ENCODE results near the gene CHID1. TPM values are rescaled to one million over a fixed set of nuclear protein-coding genes. Genes with fewer than 3 reads are reported as not detected.

The CHID1 gene
- polyA plus RNA-seq, 1 donor from 2014 or later: 51.2 TPM

DNA sequence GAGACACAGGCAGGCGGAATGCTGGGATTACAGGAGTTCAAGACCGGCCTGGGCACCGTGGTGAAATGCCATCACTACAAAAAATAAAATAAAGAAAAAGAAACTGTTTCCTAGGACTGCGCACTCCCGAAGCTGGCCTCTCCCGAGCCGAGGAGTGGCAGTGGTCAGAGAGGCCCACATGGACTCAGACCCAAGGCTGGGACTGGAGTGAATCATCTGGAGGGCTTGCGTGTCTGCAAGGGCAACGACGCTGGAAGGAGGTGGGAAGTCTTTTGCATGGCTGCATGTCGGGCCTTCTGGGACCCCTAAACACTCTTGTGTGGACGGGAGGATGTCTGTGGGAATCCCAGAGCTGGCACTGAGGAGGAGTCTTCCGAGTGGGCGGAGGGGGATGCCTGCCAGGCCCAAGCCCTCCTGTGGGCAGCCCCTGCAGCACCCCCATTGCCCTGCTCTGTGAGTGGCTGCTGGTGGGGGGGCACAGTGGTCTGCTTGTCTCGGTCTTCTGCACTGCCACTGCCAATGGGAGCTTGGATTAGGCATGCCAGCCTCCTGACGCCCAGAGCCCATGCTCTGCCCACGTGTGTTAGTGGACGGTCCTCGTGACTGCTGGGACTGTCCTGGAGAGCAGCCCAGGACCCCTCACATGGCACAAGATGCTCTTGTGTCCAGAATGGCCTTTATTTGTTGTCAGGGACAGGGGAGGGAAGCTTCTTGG is 13.2 kb upstream of the CHID1 start:
- no peak overlapping the region for H2AFZ ChIP-seq (ENCODE audit: low read depth, low read length)
- H4K20me1 ChIP-seq (ENCODE audit: insufficient read depth): no peaks in the 10 kb centered on the region
- no peak overlapping the region for H3K27ac ChIP-seq (ENCODE audit: low read length)
- no peak for TF ChIP-seq EP300 (conservative IDR thresholded peaks at IDR 0.05; ENCODE audit: poor library complexity, severe bottlenecking)
- no peak overlapping the region for H3K4me2 ChIP-seq (ENCODE audit: low read length)
- H3K79me2 ChIP-seq (replicated peaks; ENCODE audit: insufficient read depth, low read length): peaks cover 25% of the 10 kb centered on the region
- no peaks in the 10 kb centered on the region for H3K36me3 ChIP-seq (ENCODE audit: insufficient read depth, low read length)
- H3F3A ChIP-seq (ENCODE audit: insufficient read depth, low read length, poor library complexity, severe bottlenecking): no peaks in the 10 kb centered on the region
- no peaks in the 10 kb centered on the region for H3K9me2 ChIP-seq (ENCODE audit: insufficient read depth, low read length)
- H3K9me3 ChIP-seq (ENCODE audit: low read length): no peaks in the 10 kb centered on the region
- H3K9ac ChIP-seq (ENCODE audit: low read length): no peak overlapping the region
- no peak overlapping the region for H3K4me3 ChIP-seq (ENCODE audit: low read length)
- no peaks in the 10 kb centered on the region for H3K27me3 ChIP-seq (ENCODE audit: insufficient read depth, low read depth, low read length)

DNA sequence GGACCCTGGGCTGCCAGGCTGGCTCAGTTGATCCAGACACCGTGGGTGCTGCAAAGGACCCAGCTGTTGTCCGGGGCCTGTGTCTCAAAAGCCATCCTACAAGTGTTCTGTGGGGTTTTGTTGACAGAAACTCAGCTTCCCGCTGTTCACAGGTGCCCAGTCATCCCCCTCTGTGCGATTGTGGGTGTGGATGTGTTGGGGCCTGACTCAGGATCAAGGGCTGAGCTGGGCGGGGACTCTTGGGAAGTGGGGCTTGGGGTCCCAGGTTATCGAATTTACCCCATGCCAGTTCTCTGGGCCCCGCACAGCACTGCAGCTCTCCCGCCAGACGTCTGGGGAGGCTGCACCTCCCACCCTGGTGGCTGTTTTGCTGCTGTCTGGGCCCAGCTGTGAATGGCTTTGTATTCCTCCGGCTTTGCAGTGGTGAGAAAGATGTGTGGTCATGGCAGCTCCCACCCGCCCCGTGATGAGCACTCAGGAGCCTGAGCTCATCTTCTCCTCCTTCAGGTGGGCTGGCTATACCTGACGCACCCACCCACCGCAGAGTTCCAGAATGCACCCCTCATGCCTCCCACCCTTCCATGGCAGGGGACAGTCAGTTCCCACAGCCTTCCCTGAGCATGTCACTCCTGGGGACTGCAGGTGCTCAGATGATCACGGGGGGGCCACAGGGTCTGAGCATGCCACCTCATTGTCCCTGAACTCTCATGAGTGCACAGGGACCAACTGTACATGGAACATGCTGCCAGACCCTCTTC is 11.5 kb upstream of the CHID1 start:
- no peaks in the 10 kb centered on the region for H3K9me3 ChIP-seq (ENCODE audit: low read length)
- no peak overlapping the region for H3K4me3 ChIP-seq (ENCODE audit: low read length)
- no peak overlapping the region for H2AFZ ChIP-seq (ENCODE audit: low read depth, low read length)
- H3K79me2 ChIP-seq (replicated peaks; ENCODE audit: insufficient read depth, low read length): peaks cover 8% of the 10 kb centered on the region
- H3K9ac ChIP-seq (ENCODE audit: low read length): no peak overlapping the region
- no peaks in the 10 kb centered on the region for H3K27me3 ChIP-seq (ENCODE audit: insufficient read depth, low read depth, low read length)
- H3K27ac ChIP-seq (ENCODE audit: low read length): no peak overlapping the region
- H3K4me2 ChIP-seq (ENCODE audit: low read length): no peak overlapping the region
- H3F3A ChIP-seq (ENCODE audit: insufficient read depth, low read length, poor library complexity, severe bottlenecking): no peaks in the 10 kb centered on the region
- H3K36me3 ChIP-seq (ENCODE audit: insufficient read depth, low read length): no peaks in the 10 kb centered on the region
- TF ChIP-seq EP300 (conservative IDR thresholded peaks at IDR 0.05; ENCODE audit: poor library complexity, severe bottlenecking) (no peak), MXI1 (conservative IDR thresholded peaks at IDR 0.05; ENCODE audit: poor library complexity, severe bottlenecking) (no peak), POLR2AphosphoS5 (IDR thresholded peaks at IDR 0.05) (no peak), EZH2 (IDR thresholded peaks at IDR 0.05; ENCODE audit: borderline replicate concordance, insufficient read depth, low read length, poor library complexity, severe bottlenecking) (no peak), RAD21 (conservative IDR thresholded peaks at IDR 0.05) (no peak), SMC3 (conservative IDR thresholded peaks at IDR 0.05; ENCODE audit: poor library complexity) (no peak), TAF1 (IDR thresholded peaks at IDR 0.05; ENCODE audit: low read depth) (no peak)
- TF ChIP-seq, protein P1, sequence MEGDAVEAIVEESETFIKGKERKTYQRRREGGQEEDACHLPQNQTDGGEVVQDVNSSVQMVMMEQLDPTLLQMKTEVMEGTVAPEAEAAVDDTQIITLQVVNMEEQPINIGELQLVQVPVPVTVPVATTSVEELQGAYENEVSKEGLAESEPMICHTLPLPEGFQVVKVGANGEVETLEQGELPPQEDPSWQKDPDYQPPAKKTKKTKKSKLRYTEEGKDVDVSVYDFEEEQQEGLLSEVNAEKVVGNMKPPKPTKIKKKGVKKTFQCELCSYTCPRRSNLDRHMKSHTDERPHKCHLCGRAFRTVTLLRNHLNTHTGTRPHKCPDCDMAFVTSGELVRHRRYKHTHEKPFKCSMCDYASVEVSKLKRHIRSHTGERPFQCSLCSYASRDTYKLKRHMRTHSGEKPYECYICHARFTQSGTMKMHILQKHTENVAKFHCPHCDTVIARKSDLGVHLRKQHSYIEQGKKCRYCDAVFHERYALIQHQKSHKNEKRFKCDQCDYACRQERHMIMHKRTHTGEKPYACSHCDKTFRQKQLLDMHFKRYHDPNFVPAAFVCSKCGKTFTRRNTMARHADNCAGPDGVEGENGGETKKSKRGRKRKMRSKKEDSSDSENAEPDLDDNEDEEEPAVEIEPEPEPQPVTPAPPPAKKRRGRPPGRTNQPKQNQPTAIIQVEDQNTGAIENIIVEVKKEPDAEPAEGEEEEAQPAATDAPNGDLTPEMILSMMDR (IDR thresholded peaks at IDR 0.05; ENCODE audit: poor library complexity, severe bottlenecking): no peak
- TF ChIP-seq, protein P2, sequence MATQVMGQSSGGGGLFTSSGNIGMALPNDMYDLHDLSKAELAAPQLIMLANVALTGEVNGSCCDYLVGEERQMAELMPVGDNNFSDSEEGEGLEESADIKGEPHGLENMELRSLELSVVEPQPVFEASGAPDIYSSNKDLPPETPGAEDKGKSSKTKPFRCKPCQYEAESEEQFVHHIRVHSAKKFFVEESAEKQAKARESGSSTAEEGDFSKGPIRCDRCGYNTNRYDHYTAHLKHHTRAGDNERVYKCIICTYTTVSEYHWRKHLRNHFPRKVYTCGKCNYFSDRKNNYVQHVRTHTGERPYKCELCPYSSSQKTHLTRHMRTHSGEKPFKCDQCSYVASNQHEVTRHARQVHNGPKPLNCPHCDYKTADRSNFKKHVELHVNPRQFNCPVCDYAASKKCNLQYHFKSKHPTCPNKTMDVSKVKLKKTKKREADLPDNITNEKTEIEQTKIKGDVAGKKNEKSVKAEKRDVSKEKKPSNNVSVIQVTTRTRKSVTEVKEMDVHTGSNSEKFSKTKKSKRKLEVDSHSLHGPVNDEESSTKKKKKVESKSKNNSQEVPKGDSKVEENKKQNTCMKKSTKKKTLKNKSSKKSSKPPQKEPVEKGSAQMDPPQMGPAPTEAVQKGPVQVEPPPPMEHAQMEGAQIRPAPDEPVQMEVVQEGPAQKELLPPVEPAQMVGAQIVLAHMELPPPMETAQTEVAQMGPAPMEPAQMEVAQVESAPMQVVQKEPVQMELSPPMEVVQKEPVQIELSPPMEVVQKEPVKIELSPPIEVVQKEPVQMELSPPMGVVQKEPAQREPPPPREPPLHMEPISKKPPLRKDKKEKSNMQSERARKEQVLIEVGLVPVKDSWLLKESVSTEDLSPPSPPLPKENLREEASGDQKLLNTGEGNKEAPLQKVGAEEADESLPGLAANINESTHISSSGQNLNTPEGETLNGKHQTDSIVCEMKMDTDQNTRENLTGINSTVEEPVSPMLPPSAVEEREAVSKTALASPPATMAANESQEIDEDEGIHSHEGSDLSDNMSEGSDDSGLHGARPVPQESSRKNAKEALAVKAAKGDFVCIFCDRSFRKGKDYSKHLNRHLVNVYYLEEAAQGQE (IDR thresholded peaks at IDR 0.05; ENCODE audit: borderline replicate concordance): no peak
- no peaks in the 10 kb centered on the region for H4K20me1 ChIP-seq (ENCODE audit: insufficient read depth)
- H3K9me2 ChIP-seq (ENCODE audit: insufficient read depth, low read length): no peaks in the 10 kb centered on the region

All from neural cell (in vitro differentiated cells).